LNCAP (cell line): ENCODE measurements around the gene ATP5PD.

Experiments
- TF ChIP-seq, protein P1 (sequence below): fragments of 450-650 bp; IDR thresholded peaks from 2 replicates; pipeline ENCODE4 v1.5.1; 2017; ENCODE audit warnings: mild to moderate bottlenecking

Gene ATP5PD

GRCh38 chr17:75051941-75052340 lies 5.2 kb upstream of the ATP5PD start:
- TF ChIP-seq, protein P1, sequence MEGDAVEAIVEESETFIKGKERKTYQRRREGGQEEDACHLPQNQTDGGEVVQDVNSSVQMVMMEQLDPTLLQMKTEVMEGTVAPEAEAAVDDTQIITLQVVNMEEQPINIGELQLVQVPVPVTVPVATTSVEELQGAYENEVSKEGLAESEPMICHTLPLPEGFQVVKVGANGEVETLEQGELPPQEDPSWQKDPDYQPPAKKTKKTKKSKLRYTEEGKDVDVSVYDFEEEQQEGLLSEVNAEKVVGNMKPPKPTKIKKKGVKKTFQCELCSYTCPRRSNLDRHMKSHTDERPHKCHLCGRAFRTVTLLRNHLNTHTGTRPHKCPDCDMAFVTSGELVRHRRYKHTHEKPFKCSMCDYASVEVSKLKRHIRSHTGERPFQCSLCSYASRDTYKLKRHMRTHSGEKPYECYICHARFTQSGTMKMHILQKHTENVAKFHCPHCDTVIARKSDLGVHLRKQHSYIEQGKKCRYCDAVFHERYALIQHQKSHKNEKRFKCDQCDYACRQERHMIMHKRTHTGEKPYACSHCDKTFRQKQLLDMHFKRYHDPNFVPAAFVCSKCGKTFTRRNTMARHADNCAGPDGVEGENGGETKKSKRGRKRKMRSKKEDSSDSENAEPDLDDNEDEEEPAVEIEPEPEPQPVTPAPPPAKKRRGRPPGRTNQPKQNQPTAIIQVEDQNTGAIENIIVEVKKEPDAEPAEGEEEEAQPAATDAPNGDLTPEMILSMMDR: no peak

GRCh38 chr17:75049706-75050105 lies 2.9 kb upstream of the ATP5PD start:
- TF ChIP-seq, protein P1: no peak

DNA sequence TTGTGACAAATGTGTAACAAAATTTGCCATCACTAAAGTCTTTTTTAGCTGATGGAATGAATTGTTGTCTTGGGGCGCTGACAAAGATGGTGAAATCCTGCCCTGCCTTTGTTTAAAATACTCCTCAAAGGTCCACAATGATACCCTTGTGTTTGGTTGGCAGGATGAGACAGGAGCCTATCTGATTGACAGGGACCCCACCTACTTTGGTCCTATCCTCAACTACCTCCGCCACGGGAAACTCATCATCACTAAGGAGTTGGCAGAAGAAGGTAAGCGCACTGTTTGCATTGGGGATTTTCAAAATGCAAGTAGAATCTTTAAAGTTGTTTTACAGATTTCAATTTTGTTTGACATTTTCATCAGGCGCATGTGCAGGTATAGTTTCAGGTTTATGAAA lies 2.3 kb upstream of the ATP5PD start:
- TF ChIP-seq, protein P1: no peak

GRCh38 chr17:75048249-75048878 lies 1.6 kb upstream of the ATP5PD start:
- TF ChIP-seq, protein P1: no peak

GRCh38 chr17:75047398-75048098 lies 779 bp upstream of the ATP5PD start:
- TF ChIP-seq, protein P1: no peak

DNA sequence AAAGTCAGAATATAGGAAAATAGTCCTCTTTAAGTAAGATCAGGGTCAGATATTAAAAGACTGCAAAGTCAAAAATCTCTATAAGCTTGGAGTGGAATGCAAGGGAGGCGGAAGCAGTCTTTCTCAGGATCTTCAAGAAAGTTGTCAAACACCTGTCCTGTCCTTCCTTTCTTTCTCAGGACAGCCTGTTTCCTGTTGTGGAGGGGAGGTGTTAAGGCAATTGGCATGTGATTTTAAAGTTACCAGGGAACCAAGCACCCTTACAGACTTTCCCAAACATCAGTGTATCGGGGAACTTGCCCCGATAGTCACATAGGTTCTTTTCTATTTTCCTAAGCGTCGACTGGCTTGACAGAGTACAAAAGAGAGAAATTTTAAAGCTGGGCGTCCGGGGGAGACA lies 2.1 kb downstream of the ATP5PD start:
- TF ChIP-seq, protein P1: no peak

- TF ChIP-seq, protein P1: no peak
Observed at GRCh38 chr17:75041656-75042280, 5.0 kb downstream of the ATP5PD start.
